NCI-H1436 treated with DMSO at 0.1 percent for 48 hours (cell line): Measurements from ENCODE around the gene GPR37L1.
"Not testable (repeated sequence)": the region's sequence is repeated elsewhere in the genome, so short reads cannot be mapped to it uniquely, and the experiment has no call there.

Experiments
- DNase-seq: peaks from one replicate; lab custom pipeline; 2025; lab: John Stamatoyannopoulos, UW

Gene GPR37L1

GRCh38 chr1:202133496-202133895, 10.8 kb downstream of the GPR37L1 start:
- no peak for DNase-seq

GRCh38 chr1:202133989-202134388, 11.3 kb downstream of the GPR37L1 start:
- no peak for DNase-seq

- no peak for DNase-seq
Measured at GRCh38 chr1:202134645-202135172, 12.0 kb downstream of the GPR37L1 start.

- peak; percentile 20 for DNase-seq
Measured at GRCh38 chr1:202135221-202135721, 12.6 kb downstream of the GPR37L1 start.

- DNase-seq, result no peak
Measured at GRCh38 chr1:202140833-202141232, 18.1 kb downstream of the GPR37L1 start.

- DNase-seq, result not testable (repeated sequence)
Measured at GRCh38 chr1:202141468-202141867, 18.8 kb downstream of the GPR37L1 start.

GRCh38 chr1:202143011-202143767, 20.5 kb downstream of the GPR37L1 start:
- DNase-seq, result no peak

GRCh38 chr1:202143768-202144401, 21.2 kb downstream of the GPR37L1 start:
- no peak for DNase-seq

GRCh38 chr1:202144402-202145067, 21.8 kb downstream of the GPR37L1 start, which contains the start of gene ARL8A:
TSS of gene ARL8A (minus strand) at chr1:202144737. CDS start at chr1:202144572, 165 bp downstream.
- no peak for DNase-seq

GRCh38 chr1:202145068-202145743, 22.5 kb downstream of the GPR37L1 start:
- no peak for DNase-seq

GRCh38 chr1:202145744-202146140, 23.0 kb downstream of the GPR37L1 start:
- not testable (repeated sequence) for DNase-seq

- no peak for DNase-seq
Measured at GRCh38 chr1:202146279-202146678, 23.6 kb downstream of the GPR37L1 start.

GRCh38 chr1:202146993-202147392, 24.3 kb downstream of the GPR37L1 start:
- DNase-seq, result no peak

- no peak for DNase-seq
Measured at GRCh38 chr1:202148391-202148790, 25.7 kb downstream of the GPR37L1 start.

GRCh38 chr1:202149566-202149965, 26.8 kb downstream of the GPR37L1 start:
- no peak for DNase-seq

GRCh38 chr1:202150187-202150586, 27.5 kb downstream of the GPR37L1 start:
- no peak for DNase-seq

- DNase-seq, result no peak
Measured at GRCh38 chr1:202150602-202151001, 27.9 kb downstream of the GPR37L1 start.

GRCh38 chr1:202151045-202151444, 28.3 kb downstream of the GPR37L1 start:
- no peak for DNase-seq

- no peak for DNase-seq
Measured at GRCh38 chr1:202152399-202152798, 29.7 kb downstream of the GPR37L1 start.

GRCh38 chr1:202153284-202153683, 30.6 kb downstream of the GPR37L1 start:
- DNase-seq, result no peak

- DNase-seq, result no peak
Measured at GRCh38 chr1:202154148-202154765, 31.5 kb downstream of the GPR37L1 start.
